T-helper 2 cell treated with Interferon-gamma antibody and Interleukin-4, amounts not matched to agents 100 ng/mL and 5 ng/mL, for 36 hours (primary cell): Measurements from ENCODE around the gene ETNK1. TPM values are rescaled to one million over a fixed set of nuclear protein-coding genes. Genes with fewer than 3 reads are reported as not detected.

ENCODE experiments used
- intact Hi-C: fragments of 100-400 bp; cut with micrococcal nuclease; formaldehyde crosslinking; loops from one replicate; pipeline ENCODE4 v1.15.1; 2023
- total RNA-seq: library from RNA; stranded (reverse); gene quantifications from 2 replicates; pipeline ENCODE4 v1.2.3, GENCODE V29; 2022

The ETNK1 gene
- total RNA-seq, 1 donor from 2014 or later = 87.1 TPM

DNA sequence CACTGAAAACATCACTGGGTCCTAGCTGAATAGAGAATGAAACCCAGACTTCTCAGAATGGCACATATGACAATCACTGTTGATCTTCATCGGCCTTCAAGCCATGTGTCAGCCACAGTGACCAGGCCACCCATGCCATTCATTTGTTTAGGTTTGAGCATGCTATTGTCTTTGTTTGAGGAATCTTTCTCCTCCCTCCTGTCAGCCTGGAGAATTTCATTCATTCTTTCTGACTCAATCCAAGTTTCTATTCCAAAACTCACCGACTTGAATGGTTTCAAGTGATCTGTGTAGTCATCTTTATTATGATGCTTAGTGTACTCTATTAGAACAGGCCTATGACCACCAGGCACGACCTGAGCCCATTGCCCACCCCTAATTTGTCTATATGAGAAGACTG is 106.3 kb downstream of the ETNK1 start:
- intact Hi-C loops = no loop called here

DNA sequence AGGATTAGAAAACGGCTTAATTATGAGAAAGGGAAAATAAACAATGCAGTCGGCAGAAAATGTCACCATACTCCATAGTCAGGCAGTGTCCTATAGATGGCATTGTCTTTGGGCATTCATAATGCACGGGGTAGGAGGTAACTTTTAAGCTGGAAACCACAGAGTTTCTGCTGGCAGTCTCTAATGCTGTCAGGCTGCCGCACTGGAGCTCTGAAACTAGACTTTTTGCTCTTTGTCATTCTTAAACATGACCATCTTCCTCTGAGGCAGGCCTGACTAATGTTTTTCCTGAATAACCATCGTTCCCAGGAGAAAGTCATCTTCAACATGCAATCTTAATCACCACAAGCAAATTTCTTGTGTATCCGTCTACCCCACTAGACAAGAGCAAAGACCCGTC is 108.8 kb downstream of the ETNK1 start:
- intact Hi-C loops = no loop called here

DNA sequence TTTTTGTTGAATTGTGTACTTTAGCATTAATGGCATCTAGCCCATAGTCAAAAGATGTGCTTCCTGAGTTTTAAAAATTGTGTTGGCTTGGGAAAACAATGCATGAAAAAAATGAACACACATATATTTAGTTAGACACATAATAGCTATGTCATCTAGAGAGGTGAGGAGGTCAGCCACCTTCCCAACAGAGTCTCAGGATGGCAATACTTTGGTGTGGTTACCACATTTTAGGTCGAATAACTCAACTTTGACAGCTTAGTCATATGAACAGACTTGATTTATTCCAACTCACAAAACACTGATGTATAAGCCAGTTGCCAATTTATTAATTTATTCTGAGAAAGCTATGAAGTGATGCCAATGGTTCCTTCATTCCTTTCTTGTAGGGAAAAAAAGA is 114.0 kb downstream of the ETNK1 start:
- intact Hi-C loops = no loop called here

Other genes with a start within 250 kb of the ETNK1 start
- 49.2 and 54.2 TPM in 2 replicates for gene C2CD5, start 80.6 kb upstream of the ETNK1 start, total RNA-seq